Midbrain (tissue), 1 donor: ENCODE measurements around the gene PIK3R6.

Experiments used
- DNase-seq: peaks from one replicate; lab custom pipeline; 2025; lab: John Stamatoyannopoulos, UW

Gene PIK3R6

DNA sequence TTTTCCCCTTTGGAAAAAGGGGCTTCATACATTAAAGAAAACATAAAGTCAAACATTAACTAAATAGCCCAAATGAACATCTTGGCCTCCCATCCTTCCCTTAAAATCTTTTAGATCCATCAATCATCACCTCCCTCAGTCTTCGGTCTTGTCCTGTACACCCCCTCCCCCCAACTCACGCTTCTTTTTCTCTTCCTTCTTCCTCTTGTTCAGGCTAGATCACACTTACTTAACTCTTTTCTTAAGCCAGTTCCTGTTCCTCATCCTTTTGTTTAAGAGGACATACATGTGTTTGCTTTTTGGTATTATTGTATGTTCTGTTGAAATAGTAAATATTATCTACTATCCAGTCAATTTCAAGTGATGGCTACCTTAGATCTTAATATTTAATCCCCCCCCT is 73.8 kb downstream of the PIK3R6 start:
- DNase-seq = no peak

DNA sequence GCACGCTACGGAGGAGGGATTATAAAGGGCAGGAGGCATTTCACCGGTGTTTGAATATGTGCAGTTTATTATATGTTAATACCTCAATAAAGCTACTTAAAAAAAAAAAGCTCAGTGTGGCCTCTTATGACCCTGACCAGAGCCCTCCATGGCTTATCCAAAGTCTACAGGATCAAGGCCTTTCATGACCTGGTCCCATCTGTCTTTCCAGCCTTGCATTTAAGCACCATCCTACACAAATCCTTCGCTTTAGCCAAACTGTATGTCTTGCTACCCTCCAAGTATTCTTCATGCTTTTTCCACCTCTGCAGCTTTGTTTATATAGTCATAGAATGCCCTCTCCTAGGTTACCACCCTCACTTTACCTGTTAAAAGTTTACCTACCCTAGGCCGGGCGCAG is 74.8 kb downstream of the PIK3R6 start:
- DNase-seq = no peak

DNA sequence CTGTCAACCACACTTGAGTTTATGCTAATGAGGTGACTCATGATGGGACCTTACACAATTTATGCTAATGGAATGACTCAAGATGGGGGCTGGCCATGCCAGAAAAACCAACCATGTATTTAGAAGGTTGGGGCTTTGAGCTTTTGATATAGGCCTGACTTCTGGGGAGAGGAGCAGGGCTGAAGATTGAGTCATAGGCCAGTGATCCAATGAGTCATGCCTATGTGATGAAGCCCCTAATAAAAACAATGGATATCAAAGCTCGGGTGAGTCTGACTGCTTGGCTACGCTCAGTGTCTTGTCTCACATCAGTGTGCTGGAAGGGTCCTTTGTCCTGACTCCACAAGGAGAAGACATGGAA is 75.6 kb downstream of the PIK3R6 start:
- no peak for DNase-seq

DNA sequence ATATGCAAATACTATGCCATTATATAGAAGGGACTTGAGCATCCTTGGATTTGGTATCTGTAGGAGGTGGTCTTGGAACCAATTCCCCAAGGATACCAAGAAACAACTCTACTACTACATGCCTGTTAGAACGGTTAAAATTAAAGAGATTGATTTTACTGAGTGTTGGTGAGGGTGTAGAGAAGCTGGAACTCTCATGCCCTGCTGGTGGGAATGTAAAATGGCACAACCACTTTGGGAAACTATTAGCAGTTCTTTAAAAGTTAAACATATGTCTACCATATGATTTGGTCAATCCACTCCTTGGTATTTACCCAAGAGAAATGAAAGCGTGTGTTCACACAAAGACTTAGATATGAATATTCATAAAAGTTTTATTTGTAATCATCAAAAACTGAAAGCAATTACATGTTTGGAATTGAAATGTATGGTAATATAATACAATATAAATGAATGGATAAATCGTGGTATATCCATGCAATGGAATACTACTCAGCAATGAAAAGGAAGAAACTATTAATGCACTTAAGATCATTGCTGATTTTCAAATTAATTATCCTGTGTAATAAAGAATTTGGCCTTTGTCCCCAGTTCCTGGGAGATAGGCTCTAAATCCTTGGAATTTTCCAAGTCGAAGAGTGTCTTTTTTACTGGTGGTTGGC is 76.1 kb downstream of the PIK3R6 start:
- DNase-seq = no peak

DNA sequence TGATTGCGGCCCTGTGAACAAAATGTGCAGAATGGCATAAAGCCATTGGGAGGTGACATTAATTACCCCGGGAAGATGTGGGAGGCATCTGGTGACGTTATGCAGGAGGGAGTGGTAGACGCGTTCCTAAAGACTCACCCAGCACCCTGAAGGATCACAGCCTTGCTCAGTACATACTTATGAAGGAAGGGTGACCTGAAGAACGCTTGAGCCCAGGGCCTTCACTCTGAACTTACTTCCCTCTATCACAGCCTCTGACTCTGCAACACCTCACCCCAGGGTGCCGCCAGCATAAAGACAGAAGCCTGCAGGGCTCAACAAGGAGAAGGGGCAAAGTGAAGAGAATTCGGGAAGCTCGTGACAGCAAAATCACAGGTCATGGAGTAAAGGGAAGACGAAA is 77.7 kb downstream of the PIK3R6 start:
- DNase-seq = no peak

DNA sequence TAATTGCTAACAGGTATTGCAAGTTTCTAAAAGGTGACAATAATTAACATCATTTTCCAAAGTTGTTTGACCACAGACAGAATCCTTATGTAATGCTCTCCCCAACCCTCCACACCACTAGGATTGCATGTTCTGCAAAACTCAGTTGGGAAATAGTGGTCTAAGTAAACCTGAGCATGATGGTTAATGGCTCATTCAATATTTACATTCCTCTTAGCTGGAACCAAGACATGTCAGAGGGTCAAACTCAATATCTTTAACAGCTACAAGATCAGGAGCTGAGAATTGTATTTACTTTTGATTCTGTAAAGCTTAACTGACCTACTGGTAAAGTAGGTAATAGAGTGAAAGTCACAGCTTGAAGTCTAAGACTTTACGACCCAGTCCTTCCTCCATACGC is 78.5 kb downstream of the PIK3R6 start:
- no peak for DNase-seq

DNA sequence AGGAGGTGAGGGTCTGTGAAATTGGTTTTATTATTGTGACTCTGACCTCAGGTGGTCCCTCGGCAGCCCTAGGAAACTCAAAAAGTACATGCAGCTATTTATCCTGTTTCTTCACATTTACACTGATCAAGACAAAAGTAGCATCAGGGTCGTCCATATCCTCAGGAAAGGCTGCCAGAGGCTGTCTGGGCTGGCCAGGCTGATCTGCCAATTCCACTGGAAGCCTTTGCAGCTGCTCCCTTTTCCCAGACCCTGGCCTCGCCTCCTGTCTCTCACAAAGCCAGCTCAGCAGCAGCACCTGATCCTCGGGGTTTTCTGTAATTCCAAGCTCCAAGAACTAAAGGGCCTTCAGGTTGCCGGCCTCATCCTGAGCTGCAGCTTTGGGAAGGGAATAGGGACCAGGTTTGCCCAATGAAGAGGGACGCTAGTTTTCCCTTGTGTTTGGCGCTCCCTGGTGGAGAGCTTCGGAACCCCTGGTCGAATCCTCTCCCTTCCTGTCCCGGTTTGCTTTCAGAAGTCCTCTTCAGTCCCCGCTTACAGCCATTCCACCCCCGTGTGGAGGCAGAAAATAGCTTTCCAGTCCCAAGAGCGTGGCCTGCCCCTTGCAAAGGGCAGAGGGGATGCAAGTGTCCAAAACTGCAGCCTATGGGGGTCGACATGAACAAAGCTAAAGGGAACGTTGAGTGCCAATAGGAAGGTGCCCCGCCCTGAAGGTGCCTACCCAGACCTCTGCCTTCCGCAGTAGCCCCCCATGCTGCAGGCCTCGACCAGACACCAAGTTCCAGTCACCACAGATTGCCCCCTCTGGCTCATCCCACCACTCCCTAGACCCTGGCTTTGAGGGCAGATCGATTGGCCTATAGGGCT is 81.7 kb downstream of the PIK3R6 start:
- DNase-seq = peak; percentile 23

DNA sequence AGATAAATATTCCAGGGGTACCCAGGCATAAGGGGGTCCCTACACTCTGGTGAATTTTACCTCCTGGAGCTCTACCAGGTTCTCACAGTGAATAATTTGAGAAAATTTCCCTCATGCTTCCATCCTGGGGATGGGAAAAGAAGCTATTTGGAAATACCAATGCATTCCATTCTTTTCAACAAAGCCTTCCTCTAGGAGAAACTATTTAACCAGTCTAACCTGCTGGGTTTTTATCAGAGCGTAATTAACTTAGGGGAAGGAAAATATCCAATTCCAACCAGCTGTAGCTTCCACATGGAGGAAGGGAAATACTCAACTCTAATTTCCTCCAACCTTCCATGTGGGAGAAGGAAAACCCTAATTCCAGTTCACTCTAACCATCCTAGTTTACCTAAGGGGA is 85.3 kb downstream of the PIK3R6 start:
- DNase-seq = no peak

DNA sequence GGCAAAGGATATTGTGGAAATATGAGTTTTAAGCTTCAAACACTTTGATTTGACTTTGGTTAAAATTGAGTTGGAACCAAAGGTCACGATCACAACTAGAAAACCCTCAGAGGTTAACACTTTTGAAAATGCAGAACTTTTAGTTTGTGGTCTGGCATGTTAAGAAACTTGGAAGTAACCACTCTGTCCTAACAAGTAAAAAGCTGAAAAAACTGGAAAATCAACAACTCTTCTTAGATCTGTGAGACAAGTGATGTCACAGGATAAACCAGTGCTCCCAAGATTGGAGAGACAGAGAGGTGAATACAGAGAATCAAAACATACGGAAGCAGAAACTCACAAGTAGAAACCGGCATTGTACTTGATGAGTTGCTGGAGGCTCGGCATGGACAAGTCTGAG is 85.7 kb downstream of the PIK3R6 start:
- no peak for DNase-seq

DNA sequence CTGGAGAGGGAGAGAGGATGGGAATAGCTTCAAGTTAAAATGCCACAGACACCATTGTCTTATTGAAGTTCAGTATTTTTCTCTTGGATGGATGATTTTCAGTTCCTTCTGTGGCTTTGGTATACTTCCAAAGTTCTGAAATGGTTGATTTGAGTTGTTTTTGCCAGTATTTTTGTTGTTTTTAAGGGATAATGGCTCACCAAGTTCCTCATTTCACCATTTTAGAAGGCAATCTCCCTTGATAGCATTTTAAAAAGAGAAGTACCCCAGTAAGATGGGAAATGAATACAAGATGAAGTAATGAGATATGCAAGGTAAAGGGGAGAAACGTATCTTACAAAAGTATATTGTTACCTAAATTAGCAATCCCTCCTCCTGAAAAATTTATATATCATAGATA is 90.6 kb downstream of the PIK3R6 start:
- DNase-seq = no peak

DNA sequence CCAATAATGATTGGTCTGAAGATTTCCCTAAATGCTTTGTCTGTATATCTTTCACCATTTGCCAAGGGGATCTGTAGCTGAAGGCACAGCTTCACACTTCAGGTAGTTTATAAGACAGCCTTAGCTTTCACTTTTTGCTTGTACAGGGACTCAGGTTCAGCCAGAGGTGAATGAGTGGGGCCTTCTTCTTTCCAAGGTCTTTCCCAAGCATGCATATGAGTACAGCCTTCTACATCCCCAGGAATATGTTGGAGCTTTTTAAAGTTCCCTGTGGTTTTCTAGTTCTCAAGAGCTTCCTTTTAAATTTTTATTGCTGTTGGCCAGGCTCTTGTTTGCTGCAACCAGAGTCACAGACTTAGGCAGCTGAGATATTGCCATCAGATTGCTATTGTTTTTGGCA is 91.2 kb downstream of the PIK3R6 start:
- no peak for DNase-seq

DNA sequence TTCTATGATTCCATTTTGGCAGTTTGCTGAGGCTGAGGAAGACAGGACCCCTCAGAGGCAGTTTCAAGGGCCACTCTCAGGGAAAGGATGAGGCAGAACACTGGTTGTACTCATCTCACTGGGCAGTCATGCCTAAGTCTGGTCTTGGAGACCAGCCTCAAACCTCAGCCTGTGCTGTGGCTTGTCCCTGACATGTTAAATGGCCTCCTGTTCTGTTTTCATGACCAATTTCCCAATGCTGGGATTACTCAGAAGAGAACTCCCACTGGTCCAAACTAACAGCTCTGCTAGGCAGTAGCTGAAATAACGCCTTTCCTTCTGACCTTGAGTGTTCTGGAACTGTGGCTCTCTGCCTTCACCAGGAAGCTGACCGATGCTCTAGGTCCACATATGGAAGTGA is 100.7 kb downstream of the PIK3R6 start:
- DNase-seq = no peak

DNA sequence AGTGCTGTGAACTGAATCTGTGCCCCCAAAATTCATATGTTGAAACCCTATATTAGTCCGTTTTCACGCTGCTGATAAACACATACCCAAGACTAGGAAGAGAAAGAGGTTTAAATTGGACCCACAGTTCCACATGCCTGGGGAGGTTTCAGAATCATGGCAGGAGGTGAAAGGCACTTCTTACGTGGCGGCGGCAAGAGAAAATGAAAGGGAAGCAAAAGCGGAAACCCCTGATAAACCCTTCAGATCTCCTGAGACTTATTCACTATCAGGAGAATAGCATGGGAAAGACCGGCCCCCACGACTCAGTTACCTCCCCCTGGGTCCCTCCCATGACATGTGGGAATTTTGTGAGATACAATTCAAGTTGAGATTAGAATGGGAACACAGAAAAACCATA is 105.5 kb downstream of the PIK3R6 start:
- DNase-seq = no peak

DNA sequence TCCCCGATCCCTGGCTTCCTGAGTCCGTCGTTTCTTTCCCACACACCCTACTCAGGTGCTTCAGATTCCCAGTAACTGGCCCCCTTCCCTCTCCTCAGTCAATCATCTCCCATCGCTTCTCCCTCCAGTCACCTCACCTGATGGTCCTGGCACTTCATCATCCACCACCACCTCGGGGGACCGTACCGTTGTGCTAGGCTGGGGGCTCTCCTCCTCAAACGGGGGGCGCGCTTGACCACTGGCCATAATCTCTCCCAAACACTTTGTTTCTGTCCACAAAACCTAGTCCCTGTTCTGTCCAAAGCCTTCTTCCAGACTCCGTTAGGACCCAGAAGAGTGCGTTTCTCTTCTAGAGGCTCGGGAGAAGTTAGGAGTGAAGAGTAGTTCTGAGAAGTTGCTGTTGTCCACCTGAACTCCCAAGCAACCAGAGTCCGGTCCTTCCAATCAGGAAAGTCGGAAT is 109.3 kb downstream of the PIK3R6 start, which contains the start of gene SPDYE4:
Gene SPDYE4, minus strand, starts transcription at position 410 of the 460 bp plus-strand sequence. Its CDS starts 164 bp downstream, at position 246.
- DNase-seq = no peak

DNA sequence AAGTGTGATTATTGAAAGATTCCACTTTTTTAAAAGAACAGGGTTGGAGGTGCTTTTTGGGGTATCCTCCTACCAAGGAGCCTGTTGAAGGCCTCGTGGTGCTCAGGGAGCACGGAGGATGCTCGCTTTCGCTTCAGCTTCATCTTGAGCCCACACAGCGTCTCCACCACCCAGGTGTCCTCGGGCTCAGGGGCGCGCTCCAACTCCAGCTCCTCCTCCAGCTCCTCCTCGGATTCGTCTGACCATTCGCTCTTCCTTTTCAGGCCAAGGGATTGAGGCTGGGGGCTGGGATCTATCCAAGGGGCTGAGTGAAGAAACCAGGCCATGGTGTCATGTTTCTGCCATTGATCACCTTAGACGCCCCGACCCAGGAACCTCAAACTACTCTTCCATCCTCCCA is 110.3 kb downstream of the PIK3R6 start:
- DNase-seq = no peak

DNA sequence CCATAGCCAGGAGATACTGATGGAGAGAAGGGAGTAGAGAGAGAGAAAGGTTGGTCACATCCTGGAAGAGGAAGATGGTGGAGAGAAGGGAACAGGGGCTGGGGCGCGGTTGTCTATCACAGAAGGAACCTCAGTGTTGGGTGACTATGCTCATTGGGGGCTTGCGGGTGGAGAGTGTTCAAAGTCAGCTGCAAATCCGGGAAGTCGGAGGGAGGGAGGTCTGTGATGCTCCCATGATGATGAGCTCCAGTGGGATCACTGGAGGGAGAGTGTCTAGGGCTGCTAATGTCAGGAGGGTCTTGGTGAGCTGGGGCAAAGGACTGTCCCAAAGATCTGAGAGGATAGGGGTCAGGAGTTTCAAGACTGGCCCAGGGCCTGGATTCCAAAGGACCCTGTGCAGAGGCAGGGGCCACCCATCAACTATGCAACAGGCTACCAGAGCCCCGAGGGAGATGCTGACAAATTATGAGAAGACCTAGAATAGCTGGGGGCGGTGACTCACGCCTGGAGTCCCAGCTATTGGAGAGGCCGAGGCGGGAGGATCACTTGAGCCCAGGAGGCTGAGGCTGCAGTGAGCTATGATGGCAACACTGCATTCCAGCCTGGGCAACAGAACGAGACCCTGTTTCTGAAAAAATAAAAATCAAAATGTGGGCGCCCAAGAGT is 111.8 kb downstream of the PIK3R6 start:
- no peak for DNase-seq

DNA sequence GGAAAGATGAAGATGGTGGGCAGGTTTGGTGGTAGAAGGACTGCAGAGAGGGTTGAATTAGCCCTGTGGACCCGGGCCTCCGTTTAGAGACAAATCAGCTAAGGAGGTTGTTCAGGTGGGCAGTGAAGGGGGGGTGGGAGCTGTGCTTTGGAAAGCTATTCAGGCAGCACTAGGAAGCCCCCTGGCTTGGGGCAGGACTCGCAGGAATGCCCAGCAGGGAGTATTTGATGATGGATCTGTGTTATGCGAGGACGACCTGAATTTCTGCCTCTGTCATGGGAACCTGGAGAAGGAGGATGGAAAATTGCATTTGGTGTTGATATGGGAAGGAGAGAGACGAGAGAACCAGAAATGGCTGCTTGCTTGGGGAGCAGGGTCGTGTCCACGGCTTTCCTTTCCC is 112.6 kb downstream of the PIK3R6 start:
- DNase-seq = no peak

DNA sequence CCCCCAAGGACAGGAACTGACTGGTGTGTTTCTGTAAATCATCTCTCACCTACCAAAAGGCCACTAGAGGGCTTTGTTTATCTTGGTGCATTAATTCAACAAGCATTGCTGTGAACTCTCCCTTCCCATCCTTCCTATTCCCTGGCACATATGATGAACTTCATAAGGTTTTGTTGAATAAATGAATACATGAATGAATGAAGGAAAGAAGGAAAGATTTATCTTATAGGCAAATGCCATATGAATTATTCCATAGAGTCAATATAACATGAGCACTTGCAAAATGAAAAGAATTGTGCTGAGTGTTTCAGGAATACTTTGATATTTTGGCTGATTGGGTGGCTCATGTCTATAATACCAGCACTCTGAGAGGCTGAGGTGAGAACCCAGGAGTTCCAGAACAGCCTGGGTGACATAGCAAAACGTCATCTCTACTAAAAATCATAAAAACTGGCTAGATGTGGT is 113.5 kb downstream of the PIK3R6 start:
- no peak for DNase-seq

DNA sequence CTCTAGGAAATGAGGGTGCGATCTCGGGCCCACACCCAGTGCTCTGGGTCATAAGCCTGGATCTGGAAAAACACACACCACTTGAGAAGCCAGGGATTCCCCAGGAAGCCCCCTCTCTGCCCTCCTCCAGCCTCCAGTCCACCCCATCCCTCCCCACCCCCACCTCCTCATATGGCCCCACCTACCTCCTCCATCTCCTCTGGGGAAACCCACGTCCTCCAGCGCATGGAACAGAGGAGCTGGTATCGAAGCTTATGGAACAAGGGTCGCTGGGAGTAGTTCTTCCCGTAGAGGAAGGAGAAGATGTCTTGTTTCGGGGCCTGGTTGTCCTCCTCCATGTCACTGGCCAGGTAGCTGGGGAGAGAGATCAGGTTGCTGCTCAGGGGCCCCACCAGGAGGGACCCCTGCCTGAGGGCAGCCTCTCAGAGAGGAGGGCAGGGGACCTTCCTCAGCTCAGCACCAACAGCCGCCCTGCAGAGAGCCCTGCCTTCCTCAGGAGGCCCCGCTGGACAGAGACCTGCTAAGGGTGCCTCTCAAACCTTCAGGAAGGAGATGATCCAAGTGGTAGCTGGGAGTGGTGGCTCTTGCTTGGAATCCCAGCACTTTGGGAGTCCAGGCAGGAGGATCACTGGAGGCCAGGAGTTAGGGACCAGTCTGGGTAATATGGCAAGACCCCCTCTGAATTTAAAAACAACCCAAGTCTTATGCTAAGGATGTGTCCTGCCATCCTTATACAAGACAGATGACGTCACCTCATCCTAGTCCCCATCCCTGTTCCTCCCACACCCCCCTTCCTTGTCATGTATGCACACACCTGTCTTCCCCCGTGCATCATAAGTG is 114.1 kb downstream of the PIK3R6 start:
- no peak for DNase-seq
